ENCODE results near the gene ZNF576.
"Not testable (repeated sequence)": the region's sequence is repeated elsewhere in the genome, so short reads cannot be mapped to it uniquely, and the experiment has no call there.

The ZNF576 gene

DNA sequence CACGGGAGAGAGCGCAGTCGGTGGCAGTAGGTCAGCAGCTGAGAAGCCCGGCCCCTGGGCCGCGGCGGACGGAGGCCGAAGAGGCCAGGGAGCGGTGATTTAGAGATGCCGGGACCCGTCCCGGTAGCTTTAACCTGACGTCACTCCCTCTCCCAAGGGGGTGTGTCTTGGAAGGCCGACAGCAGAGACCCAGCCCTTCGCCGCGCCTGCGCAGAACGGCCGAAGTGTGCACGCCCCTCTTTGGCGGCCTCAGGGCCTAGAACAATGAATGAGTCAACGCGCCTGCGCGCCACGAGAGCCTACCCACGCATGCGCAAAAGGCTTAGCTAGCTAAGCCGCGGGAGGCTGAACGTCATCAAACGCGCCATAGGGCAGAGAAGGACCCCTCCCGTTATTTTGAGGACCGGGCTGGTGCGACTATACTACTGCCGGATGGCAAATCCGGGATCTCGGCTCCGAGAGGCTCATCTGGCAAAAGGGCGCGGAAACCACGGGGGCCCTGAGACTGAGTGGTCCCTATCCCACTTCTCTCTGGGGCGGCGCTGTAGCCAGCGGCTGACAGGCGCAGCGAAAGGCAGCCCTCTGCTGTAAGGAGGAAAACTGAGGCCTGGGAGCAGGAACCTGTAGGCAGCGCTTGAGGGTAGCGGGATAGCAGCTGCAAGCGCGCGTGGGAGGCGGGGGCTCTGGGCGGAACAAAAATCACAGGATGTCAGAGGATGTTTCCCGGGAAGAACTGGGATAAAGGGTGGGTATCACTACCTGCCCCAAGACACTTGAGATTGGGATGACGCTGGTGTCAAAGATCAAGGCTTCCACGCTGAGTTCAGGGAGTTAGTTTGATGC lies at the start of gene ZNF576, which contains the start of gene IRGQ:
Gene ZNF576 (plus strand): TSS at position 597 of the 843 bp plus-strand sequence. CDS start 514 bp downstream, outside the sequence.
Gene IRGQ (minus strand): TSS at position 136 of the 843 bp plus-strand sequence. CDS start 796 bp downstream, outside the sequence.
- DNase-seq = peak; percentile 100

DNA sequence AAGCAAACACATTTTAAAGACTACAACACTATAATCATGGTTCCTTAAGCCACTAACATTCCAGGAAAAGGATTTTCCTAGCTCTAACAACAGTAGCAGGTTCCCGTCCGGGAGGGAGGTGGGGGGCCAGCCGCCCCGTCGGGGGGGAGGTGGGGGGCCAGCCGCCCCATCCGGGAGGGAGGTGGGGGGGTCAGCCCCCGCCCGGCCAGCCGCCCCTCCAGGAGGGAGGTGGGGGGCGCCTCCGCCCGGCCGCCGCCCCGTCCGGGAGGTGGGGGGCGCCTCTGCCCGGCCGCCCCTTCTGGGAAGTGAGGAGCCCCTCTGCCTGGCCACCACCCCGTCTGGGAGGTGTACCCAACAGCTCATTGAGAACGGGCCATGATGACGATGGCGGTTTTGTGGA lies 48.5 kb upstream of the ZNF576 start:
- not testable (repeated sequence) for DNase-seq

DNA sequence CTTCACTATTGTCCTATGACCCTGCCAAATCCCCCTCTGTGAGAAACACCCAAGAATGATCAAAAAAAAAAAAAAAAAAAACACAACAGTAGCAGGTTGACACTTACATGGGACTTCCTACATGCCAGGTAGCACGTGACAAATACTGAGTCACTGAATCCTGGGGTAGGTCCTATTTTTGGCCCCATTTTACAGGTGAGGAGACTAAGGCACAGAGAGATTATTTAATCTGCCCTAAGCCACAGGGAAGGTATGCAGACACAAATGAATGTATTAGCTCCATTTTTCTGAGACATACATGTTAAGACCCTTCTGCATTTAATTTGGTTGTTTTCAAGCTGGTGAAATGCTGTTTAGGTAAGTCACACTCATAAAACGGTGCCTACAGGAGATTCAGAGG lies 47.7 kb upstream of the ZNF576 start:
- DNase-seq = no peak

GRCh38 chr19:43551399-43552197 lies 44.8 kb upstream of the ZNF576 start:
- DNase-seq = no peak

DNA sequence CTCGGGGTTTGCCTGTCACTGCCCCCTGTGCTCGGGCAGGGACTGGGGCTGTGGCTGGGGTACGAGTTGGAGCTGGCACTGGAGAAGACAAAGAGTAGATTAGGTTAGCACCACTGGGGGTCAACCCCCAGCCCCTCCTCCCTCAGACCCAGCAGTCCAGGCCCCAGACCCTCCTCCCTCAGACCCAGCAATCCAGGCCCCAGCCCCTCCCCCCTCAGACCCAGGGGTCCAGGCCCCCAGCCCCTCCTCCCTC lies 44.3 kb upstream of the ZNF576 start:
- no peak for DNase-seq

DNA sequence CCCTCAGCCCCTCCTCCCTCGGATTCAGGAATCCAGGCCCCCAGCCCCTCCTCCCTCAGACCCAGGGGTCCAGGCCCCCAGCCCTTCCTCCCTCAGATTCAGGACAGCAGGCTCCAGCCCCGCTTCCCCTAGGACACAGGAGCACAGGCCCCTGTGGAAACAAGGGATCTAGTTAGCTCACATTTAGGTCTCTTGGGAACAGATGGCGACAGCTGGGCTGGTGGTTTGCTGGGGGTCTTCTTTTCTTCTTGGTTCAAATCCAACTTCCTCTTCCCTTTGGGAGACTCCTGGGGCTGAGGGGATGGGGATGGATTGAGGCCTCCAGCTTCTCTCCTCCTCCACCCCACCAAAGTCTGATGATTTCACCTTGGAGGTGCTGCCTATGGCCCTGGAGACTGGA lies 43.8 kb upstream of the ZNF576 start:
- DNase-seq = no peak

DNA sequence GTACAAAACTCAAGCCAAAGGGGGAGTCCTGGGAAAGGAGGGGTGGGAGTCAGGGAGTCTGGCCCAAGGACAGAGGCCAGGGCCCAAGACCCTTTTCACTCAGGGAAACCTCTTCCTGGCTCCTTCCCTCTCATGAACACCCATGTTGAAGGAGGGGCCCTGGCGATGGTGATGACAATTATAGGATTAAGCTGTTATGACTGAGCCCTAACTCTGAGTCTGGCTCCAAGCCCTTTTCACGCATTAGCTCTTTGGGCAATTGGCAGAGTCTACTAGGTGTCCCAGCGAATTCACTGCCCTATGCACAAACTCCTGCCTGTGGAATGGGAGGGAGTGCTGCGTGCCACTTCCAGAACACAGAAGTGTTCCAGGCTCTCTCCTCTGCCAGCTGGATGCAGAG lies 42.7 kb upstream of the ZNF576 start:
- DNase-seq = no peak

DNA sequence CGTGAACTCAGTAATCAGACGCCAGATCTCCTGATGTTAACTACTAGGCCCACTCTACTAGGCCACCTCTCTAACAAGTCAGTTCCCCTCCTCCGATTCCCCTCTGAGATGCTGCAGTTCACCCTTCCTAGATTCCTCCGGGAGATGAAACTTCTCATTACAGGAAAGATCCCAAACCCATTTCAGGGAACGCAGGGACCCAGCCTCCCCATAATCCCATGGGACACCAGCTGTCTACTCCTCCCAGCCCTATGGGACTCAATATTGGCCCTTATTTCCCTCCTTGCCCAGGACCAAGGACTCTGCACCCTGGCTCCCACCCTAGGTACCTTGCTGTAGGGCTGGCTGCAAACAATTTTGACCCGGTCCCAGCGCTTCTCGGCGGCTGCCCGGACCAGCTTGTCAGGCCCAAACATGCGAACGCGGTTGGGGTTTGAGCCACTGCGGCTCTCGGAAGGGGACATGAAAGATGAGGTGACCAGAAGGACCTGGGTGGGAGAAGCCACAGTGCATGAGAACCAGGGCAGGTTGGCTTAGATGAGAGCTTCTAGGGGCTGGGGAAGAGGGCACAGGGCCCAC lies 42.0 kb upstream of the ZNF576 start:
- no peak for DNase-seq

DNA sequence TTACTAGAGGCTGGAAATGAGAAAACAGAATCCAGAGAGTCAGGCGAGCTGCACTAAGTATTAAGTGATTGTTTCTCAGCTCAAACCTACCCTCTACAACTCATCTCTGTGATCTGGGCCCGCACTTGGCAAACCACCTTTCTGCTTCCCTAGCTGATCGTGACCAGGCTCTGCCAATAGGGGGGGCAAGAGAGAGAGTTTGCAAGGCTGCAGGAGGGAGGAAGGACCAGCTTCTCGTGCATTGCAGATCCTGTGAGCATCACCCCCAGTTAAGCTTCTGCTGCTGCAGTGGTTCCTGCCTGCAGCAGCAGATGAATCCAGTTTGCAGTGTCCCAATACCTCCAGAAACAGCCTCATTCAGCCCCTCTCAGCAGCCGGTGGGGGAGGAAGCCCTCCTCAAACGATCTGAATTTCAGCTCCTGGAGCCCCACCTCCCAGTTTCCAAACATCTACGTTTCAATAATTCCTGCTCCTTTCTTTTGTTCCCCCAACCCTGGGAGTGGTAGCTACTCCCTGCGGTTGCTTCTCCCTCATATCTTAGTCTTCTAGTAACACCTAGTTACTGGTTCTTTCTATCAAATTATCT lies 41.1 kb upstream of the ZNF576 start:
- peak; percentile 86 for DNase-seq

GRCh38 chr19:43560687-43561086 lies 35.7 kb upstream of the ZNF576 start:
- no peak for DNase-seq

- no peak for DNase-seq
Observed at GRCh38 chr19:43561139-43561970, 35.0 kb upstream of the ZNF576 start.

- no peak for DNase-seq
Observed at GRCh38 chr19:43562226-43562697, 34.1 kb upstream of the ZNF576 start.

DNA sequence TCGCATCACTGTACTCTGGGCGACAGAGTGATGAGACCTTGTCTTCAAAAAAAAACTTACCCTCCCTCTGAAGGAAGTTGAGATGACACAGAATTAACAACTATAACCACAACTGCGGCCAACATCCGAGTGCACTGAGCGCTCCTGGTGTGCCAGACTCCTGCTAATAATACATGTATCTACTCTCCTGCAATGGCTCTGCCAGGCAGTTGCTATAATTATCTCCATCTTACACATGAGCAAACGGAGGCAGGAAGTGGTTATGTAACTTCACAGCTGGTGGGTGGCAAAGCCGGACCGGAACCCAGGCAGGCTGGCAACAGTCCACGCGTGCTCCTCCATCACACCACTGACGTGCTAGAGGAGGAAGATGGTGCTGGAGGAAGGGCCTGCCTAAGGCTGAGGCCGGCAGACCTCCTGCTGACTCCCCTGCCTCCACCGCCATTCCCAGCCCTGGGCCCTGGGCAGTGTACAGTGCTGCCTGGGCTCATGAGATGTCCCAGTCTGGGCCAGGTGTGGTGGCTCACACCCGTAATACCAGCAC lies 33.6 kb upstream of the ZNF576 start:
- peak; percentile 92 for DNase-seq

DNA sequence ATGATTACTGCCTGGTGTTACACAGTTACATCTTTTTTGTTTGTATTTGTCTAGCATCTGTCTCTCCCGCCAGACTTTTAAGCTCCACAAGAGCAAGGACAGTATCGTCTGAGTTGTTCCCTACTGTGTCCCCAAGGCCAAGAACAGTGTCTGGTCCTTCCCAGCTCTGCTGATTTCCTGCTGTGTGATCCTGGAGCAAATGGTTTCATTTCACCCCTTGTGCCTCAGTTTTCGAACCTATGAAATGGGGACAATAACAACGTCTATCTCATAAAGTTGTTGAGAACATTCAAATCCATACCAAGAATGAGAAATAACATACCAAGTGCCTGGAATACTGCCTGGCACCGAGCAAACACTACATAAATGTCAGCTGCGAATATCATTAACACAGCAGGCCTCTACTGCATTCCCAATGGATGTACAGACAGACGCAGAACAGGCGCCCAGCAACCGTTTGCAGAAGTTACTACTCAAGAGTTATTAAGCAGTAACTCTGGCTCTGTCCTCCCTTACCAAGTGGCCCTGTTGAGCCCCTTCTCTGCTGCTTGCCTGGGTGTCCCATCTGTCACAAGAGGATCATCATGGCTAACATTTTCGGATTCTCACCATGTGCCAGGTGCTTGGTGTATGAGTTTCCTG lies 32.5 kb upstream of the ZNF576 start:
- DNase-seq = no peak

- DNase-seq = no peak
Observed at GRCh38 chr19:43564800-43565199, 31.6 kb upstream of the ZNF576 start.

DNA sequence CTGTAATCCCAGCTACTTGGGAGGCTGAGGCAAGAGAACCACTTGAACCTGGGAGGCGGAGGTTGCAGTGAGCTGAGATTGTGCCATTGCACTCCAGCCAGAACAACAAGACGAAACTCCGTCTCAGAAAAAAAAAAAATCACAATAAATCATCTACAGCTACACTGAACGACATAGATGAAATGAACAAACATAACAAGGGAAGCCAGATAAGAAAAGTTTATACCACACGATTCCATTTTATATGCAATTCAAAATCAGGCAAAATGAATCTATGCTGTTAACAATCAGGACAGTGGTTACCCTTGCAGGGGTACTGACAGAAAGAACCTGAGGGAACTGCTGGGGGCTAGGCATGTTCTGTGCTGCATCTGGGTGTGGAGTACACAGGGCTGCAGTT lies 26.7 kb upstream of the ZNF576 start:
- DNase-seq = no peak

GRCh38 chr19:43570174-43570791 lies 26.1 kb upstream of the ZNF576 start:
- DNase-seq = no peak

DNA sequence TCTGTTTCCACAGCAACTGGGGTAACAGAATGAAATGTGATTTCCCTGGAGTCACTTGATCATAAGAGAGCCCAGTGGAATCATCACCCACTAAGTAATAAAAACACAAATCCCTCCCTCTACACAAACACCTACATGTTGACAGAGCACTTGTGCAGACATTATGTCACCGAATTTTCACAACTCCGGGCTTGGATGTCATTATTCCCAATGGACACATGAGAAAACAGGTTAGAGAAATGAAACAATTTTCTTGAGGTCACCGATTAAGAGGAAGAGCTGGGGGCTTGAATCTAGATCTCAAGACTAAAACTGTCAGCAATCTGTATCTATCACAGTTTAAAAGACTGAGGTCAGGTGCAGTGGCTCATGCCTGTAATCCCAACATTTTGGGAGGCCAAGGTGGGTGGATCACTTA lies 24.2 kb upstream of the ZNF576 start:
- no peak for DNase-seq

- DNase-seq = no peak
Observed at GRCh38 chr19:43574424-43575155, 21.8 kb upstream of the ZNF576 start.
